ENCODE data around the gene ATP5F1E. TPM values are rescaled to one million over a fixed set of nuclear protein-coding genes. Genes with fewer than 3 reads are reported as not detected.

ATP5F1E gene
- total and polyA plus RNA-seq, 2 experiments from 2014 or later = 12.9 to 211 TPM

DNA sequence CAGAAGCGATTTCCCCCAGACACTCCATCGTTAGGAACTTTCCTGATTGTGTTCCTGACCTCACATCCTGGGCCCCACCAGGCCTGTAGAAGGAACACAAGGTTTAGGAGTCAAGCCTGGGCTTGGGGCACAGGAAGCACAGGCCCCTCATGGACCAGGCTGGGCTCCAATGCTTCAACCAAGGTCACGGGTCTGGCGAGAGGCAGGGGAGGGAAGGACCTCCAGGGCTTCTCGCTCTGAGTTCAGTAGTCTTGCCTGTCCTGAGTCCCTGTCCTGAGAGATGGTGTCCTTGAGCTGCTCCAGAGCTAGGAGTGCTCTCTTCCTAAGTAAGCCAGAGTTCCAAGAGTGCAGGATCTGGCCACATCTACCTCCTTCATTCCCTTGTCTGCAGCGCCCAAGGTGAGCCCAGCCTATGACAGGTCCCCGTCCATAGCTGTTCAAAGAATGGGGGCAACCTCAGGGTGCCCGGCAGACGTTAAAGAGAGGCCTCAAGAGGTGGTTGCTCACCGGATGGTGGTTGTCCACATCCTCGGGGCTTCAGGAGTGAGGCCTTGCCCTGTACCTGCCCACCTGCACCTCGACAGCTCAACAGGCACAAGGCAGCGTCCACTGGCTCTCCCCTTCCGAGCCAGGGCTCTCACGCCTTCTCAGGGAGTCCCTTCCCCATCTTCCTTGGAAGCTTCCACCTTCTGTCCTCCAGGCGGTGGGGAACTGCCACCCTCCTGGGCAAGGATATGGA is 14.5 kb downstream of the ATP5F1E start:
- Histone ChIP-seq H3F3A (replicated peaks; ENCODE audit: low read depth) (no peaks in the 10 kb centered on the region), H4K20me1 (replicated peaks; ENCODE audit: insufficient read depth) (no peaks in the 10 kb centered on the region), H3K36me3 (ENCODE audit: insufficient read depth) (no peaks in the 10 kb centered on the region), H3K27ac (ENCODE audit: low read depth) (no peak overlapping the region), H3K27me3 (ENCODE audit: insufficient read depth) (no peaks in the 10 kb centered on the region), H3K9me2 (ENCODE audit: insufficient read depth) (no peaks in the 10 kb centered on the region), H3K79me2 (replicated peaks; ENCODE audit: insufficient read depth) (no peaks in the 10 kb centered on the region), H3K4me3 (no peak overlapping the region), H2AFZ (no peak overlapping the region), H3K4me2 (no peak overlapping the region), H3K4me1 (ENCODE audit: insufficient read depth) (no peaks in the 10 kb centered on the region)
- ATAC-seq = no peak
- no peak for DNase-seq (ENCODE audit: low spot score)
- no peak for TF ChIP-seq ZNF114 (CRISPR knock-in tag; IDR thresholded peaks at IDR 0.05)
- TF ChIP-seq, protein P1, sequence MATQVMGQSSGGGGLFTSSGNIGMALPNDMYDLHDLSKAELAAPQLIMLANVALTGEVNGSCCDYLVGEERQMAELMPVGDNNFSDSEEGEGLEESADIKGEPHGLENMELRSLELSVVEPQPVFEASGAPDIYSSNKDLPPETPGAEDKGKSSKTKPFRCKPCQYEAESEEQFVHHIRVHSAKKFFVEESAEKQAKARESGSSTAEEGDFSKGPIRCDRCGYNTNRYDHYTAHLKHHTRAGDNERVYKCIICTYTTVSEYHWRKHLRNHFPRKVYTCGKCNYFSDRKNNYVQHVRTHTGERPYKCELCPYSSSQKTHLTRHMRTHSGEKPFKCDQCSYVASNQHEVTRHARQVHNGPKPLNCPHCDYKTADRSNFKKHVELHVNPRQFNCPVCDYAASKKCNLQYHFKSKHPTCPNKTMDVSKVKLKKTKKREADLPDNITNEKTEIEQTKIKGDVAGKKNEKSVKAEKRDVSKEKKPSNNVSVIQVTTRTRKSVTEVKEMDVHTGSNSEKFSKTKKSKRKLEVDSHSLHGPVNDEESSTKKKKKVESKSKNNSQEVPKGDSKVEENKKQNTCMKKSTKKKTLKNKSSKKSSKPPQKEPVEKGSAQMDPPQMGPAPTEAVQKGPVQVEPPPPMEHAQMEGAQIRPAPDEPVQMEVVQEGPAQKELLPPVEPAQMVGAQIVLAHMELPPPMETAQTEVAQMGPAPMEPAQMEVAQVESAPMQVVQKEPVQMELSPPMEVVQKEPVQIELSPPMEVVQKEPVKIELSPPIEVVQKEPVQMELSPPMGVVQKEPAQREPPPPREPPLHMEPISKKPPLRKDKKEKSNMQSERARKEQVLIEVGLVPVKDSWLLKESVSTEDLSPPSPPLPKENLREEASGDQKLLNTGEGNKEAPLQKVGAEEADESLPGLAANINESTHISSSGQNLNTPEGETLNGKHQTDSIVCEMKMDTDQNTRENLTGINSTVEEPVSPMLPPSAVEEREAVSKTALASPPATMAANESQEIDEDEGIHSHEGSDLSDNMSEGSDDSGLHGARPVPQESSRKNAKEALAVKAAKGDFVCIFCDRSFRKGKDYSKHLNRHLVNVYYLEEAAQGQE (IDR thresholded peaks at IDR 0.05; ENCODE audit: unreplicated experiment) = no peak
- no peak for TF ChIP-seq JUNB (IDR thresholded peaks at IDR 0.05; ENCODE audit: unreplicated experiment)
- no peak for TF ChIP-seq STAT1 (IDR thresholded peaks at IDR 0.05; ENCODE audit: unreplicated experiment)
- TF ChIP-seq NANOG (IDR thresholded peaks at IDR 0.05; ENCODE audit: borderline replicate concordance) = no peak
- TF ChIP-seq POLR2AphosphoS5 (IDR thresholded peaks at IDR 0.05; ENCODE audit: low read depth) = no peak
- TF ChIP-seq ZNF331 (CRISPR knock-in tag; IDR thresholded peaks at IDR 0.05; ENCODE audit: low read depth) = no peak
- TF ChIP-seq EZH2 (IDR thresholded peaks at IDR 0.05; ENCODE audit: low read depth, unreplicated experiment) = no peak
- TF ChIP-seq EZH2phosphoT487 (IDR thresholded peaks at IDR 0.05; ENCODE audit: unreplicated experiment) = no peak
- TF ChIP-seq, protein P2, sequence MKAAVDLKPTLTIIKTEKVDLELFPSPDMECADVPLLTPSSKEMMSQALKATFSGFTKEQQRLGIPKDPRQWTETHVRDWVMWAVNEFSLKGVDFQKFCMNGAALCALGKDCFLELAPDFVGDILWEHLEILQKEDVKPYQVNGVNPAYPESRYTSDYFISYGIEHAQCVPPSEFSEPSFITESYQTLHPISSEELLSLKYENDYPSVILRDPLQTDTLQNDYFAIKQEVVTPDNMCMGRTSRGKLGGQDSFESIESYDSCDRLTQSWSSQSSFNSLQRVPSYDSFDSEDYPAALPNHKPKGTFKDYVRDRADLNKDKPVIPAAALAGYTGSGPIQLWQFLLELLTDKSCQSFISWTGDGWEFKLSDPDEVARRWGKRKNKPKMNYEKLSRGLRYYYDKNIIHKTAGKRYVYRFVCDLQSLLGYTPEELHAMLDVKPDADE (IDR thresholded peaks at IDR 0.05) = no peak
- no peak for TF ChIP-seq CREB1 (CRISPR knock-in tag; IDR thresholded peaks at IDR 0.05; ENCODE audit: low read depth)
- TF ChIP-seq, protein P3, sequence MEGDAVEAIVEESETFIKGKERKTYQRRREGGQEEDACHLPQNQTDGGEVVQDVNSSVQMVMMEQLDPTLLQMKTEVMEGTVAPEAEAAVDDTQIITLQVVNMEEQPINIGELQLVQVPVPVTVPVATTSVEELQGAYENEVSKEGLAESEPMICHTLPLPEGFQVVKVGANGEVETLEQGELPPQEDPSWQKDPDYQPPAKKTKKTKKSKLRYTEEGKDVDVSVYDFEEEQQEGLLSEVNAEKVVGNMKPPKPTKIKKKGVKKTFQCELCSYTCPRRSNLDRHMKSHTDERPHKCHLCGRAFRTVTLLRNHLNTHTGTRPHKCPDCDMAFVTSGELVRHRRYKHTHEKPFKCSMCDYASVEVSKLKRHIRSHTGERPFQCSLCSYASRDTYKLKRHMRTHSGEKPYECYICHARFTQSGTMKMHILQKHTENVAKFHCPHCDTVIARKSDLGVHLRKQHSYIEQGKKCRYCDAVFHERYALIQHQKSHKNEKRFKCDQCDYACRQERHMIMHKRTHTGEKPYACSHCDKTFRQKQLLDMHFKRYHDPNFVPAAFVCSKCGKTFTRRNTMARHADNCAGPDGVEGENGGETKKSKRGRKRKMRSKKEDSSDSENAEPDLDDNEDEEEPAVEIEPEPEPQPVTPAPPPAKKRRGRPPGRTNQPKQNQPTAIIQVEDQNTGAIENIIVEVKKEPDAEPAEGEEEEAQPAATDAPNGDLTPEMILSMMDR (conservative IDR thresholded peaks at IDR 0.05; ENCODE audit: low read depth in 2 of 2) = no peak
- TF ChIP-seq, protein P4, sequence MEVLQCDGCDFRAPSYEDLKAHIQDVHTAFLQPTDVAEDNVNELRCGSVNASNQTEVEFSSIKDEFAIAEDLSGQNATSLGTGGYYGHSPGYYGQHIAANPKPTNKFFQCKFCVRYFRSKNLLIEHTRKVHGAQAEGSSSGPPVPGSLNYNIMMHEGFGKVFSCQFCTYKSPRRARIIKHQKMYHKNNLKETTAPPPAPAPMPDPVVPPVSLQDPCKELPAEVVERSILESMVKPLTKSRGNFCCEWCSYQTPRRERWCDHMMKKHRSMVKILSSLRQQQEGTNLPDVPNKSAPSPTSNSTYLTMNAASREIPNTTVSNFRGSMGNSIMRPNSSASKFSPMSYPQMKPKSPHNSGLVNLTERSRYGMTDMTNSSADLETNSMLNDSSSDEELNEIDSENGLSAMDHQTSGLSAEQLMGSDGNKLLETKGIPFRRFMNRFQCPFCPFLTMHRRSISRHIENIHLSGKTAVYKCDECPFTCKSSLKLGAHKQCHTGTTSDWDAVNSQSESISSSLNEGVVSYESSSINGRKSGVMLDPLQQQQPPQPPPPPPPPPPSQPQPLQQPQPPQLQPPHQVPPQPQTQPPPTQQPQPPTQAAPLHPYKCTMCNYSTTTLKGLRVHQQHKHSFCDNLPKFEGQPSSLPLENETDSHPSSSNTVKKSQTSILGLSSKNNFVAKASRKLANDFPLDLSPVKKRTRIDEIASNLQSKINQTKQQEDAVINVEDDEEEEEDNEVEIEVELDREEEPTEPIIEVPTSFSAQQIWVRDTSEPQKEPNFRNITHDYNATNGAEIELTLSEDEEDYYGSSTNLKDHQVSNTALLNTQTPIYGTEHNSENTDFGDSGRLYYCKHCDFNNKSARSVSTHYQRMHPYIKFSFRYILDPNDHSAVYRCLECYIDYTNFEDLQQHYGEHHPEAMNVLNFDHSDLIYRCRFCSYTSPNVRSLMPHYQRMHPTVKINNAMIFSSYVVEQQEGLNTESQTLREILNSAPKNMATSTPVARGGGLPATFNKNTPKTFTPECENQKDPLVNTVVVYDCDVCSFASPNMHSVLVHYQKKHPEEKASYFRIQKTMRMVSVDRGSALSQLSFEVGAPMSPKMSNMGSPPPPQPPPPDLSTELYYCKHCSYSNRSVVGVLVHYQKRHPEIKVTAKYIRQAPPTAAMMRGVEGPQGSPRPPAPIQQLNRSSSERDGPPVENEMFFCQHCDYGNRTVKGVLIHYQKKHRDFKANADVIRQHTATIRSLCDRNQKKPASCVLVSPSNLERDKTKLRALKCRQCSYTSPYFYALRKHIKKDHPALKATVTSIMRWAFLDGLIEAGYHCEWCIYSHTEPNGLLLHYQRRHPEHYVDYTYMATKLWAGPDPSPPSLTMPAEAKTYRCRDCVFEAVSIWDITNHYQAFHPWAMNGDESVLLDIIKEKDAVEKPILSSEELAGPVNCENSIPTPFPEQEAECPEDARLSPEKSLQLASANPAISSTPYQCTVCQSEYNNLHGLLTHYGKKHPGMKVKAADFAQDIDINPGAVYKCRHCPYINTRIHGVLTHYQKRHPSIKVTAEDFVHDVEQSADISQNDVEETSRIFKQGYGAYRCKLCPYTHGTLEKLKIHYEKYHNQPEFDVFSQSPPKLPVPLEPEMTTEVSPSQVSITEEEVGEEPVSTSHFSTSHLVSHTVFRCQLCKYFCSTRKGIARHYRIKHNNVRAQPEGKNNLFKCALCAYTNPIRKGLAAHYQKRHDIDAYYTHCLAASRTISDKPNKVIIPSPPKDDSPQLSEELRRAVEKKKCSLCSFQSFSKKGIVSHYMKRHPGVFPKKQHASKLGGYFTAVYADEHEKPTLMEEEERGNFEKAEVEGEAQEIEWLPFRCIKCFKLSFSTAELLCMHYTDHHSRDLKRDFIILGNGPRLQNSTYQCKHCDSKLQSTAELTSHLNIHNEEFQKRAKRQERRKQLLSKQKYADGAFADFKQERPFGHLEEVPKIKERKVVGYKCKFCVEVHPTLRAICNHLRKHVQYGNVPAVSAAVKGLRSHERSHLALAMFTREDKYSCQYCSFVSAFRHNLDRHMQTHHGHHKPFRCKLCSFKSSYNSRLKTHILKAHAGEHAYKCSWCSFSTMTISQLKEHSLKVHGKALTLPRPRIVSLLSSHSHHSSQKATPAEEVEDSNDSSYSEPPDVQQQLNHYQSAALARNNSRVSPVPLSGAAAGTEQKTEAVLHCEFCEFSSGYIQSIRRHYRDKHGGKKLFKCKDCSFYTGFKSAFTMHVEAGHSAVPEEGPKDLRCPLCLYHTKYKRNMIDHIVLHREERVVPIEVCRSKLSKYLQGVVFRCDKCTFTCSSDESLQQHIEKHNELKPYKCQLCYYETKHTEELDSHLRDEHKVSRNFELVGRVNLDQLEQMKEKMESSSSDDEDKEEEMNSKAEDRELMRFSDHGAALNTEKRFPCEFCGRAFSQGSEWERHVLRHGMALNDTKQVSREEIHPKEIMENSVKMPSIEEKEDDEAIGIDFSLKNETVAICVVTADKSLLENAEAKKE (CRISPR knock-in tag; IDR thresholded peaks at IDR 0.05) = no peak
- Mint-ChIP-seq H3K36me3 (ENCODE audit: low read depth) (peaks cover 5% of the 10 kb centered on the region), H3K4me3 (no peak overlapping the region), H3K4me1 (peaks cover 10% of the 10 kb centered on the region; the same call in 2 of the 3 replicates), H3K27ac (no peak overlapping the region), H3K9me3 (no peaks in the 10 kb centered on the region), H3K27me3 (ENCODE audit: insufficient read depth, low read depth, poor library complexity) (peaks cover 12% of the 10 kb centered on the region)
